ENCODE data around the gene RHBDD1. TPM values are rescaled to one million over a fixed set of nuclear protein-coding genes. Genes with fewer than 3 reads are reported as not detected.
A peak's percentile ranks its signal among the peaks of the same experiment; 100 is the strongest.

RHBDD1 gene
- total RNA-seq, 1 donor from 2014 or later = 90.2 TPM

GRCh38 chr2:226790431-226790830, 45.4 kb upstream of the RHBDD1 start:
- TF ChIP-seq CTCF (IDR thresholded peaks at IDR 0.05) = no peak
- ATAC-seq (ENCODE audit: low read depth) = no peak
- intact Hi-C loops (cut with micrococcal nuclease) = loop anchor here (5.0 kb wide), 2 partner anchors 1833 to 1848 kb away; no protein-coding TSS in a partner anchor
- Mint-ChIP-seq H3K4me3 (peak overlapping the region; percentile 93), H3K36me3 (ENCODE audit: low read depth) (peaks cover 4% of the 10 kb centered on the region), H3K27me3 (no peaks in the 10 kb centered on the region), H3K27ac (peak overlapping the region; percentile 99), H3K4me1 (peaks cover 34% of the 10 kb centered on the region), H3K9me3 (no peaks in the 10 kb centered on the region)
- no peak for DNase-seq
- ChIA-PET CTCF (interaction anchor here (0.9 to 4.6 kb wide), 4 partner anchors 9 to 901 kb away, joined by 3 to 21 read pairs (median 4); partner anchors contain the start of gene IRS1), POLR2A (interaction anchor here (0.6 to 4.7 kb wide), 11 partner anchors 9 to 575 kb away, joined by 3 to 31 read pairs (median 5); partner anchors contain the start of genes IRS1 and RHBDD1)

- Mint-ChIP-seq H3K36me3 (ENCODE audit: low read depth) (peaks cover 4% of the 10 kb centered on the region), H3K27me3 (no peaks in the 10 kb centered on the region), H3K9me3 (no peaks in the 10 kb centered on the region), H3K4me1 (peaks cover 34% of the 10 kb centered on the region), H3K27ac (peak overlapping the region; percentile 99), H3K4me3 (peak overlapping the region; percentile 93)
- peak; percentile 45 for ATAC-seq (ENCODE audit: low read depth)
- POLR2A ChIA-PET = interaction anchor here (0.6 to 4.7 kb wide), 9 partner anchors 8 to 671 kb away, joined by 3 to 31 read pairs (median 8); partner anchors contain the start of genes IRS1 and RHBDD1
- CTCF ChIA-PET = interaction anchor here (1.8 to 4.6 kb wide), 2 partner anchors 8 to 19 kb away, joined by 5 to 21 read pairs; partner anchors contain the start of gene IRS1
- no peak for TF ChIP-seq CTCF (IDR thresholded peaks at IDR 0.05)
- no peak for DNase-seq
- intact Hi-C loops (cut with micrococcal nuclease) = loop anchor here (1.0 to 5.0 kb wide), 7 partner anchors 8 to 1849 kb away; partner anchors contain the start of genes IRS1 and RHBDD1
Observed at GRCh38 chr2:226791056-226791486, 44.8 kb upstream of the RHBDD1 start.

GRCh38 chr2:226791487-226792081, 44.3 kb upstream of the RHBDD1 start:
- Mint-ChIP-seq H3K9me3 (no peaks in the 10 kb centered on the region), H3K4me3 (peak overlapping the region; percentile 93), H3K27ac (peak overlapping the region; percentile 99), H3K36me3 (ENCODE audit: low read depth) (peaks cover 5% of the 10 kb centered on the region), H3K27me3 (no peaks in the 10 kb centered on the region), H3K4me1 (peaks cover 34% of the 10 kb centered on the region)
- TF ChIP-seq CTCF (IDR thresholded peaks at IDR 0.05) = no peak
- peak; percentile 98 for ATAC-seq (ENCODE audit: low read depth)
- ChIA-PET POLR2A (interaction anchor here (0.6 to 4.7 kb wide), 10 partner anchors 8 to 671 kb away, joined by 3 to 31 read pairs (median 8); partner anchors contain the start of genes IRS1 and RHBDD1), CTCF (interaction anchor here (4.6 kb wide), 1 partner anchor 8 kb away, joined by 21 read pairs; the partner anchor contains the start of gene IRS1)
- DNase-seq = peak; percentile 93
- intact Hi-C loops (cut with micrococcal nuclease) = loop anchor here (1.0 to 5.0 kb wide), 8 partner anchors 8 to 1849 kb away; partner anchors contain the start of genes COL4A3, COL4A4, IRS1 and RHBDD1

- DNase-seq (no peak), ATAC-seq (ENCODE audit: low read depth) (no peak)
- no peaks in the 10 kb centered on the region for H3K27me3 Mint-ChIP-seq
- ChIA-PET CTCF (no interaction called here), POLR2A (interaction anchor here (0.6 to 4.7 kb wide), 5 partner anchors 8 to 189 kb away, joined by 3 to 29 read pairs (median 6); partner anchors contain the start of genes IRS1 and RHBDD1)
- H3K9me3 Mint-ChIP-seq = no peaks in the 10 kb centered on the region
- peak overlapping the region; percentile 86 for H3K4me3 Mint-ChIP-seq
- no peak for TF ChIP-seq CTCF (IDR thresholded peaks at IDR 0.05)
- intact Hi-C loops (cut with micrococcal nuclease) = loop anchor here (2.0 to 5.0 kb wide), 3 partner anchors 372 to 1850 kb away; partner anchors contain the start of genes COL4A3 and COL4A4
- peaks cover 6% of the 10 kb centered on the region for H3K36me3 Mint-ChIP-seq (ENCODE audit: low read depth)
- H3K27ac Mint-ChIP-seq = peak overlapping the region; percentile 89
- peaks cover 41% of the 10 kb centered on the region for H3K4me1 Mint-ChIP-seq
Observed at GRCh38 chr2:226792155-226792881, 43.5 kb upstream of the RHBDD1 start.

Measured in activated B cell treated with CpG ODN at 0.5 μM for 24 hours (primary cell).